ENCODE measurements around the gene C3orf38. TPM values are rescaled to one million over a fixed set of nuclear protein-coding genes. Genes with fewer than 3 reads are reported as not detected.

Gene C3orf38
- total RNA-seq, 1 experiment from 2014 or later: 21.7 TPM

DNA sequence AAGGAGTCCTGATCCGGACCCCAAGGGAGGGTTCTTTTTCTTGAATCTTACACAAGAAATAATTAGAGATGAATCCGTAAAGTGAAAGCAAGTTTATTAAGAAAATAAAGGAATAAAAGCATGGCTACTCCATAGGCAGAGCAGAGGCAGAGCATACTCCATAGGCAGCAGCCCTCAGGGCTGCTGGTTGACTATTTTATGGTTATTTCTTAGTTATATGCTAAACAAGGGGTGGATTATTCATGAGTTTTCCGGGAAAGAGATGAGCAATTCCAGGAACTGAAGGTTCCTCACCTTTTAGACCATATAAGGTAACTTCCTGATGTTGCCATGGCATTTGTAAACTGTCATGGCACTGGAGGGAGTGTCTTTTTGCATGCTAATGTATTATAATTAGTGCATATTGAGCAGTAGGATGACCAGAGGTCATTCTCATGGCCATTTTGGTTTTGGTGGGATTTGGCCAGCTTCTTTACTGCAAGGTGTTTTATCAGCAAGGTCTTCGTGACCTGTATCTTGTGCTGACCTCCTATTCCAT lies 42.2 kb downstream of the C3orf38 start:
- intact Hi-C loops (cut with micrococcal nuclease): no loop called here
- ChIA-PET CTCF (no interaction called here), POLR2A (no interaction called here)
- Mint-ChIP-seq H3K4me3 (ENCODE audit: unreplicated experiment) (no peak overlapping the region), H3K27ac (ENCODE audit: low read depth, unreplicated experiment) (no peak overlapping the region), H3K9me3 (ENCODE audit: unreplicated experiment) (no peaks in the 10 kb centered on the region), H3K4me1 (ENCODE audit: insufficient read depth, unreplicated experiment) (no peaks in the 10 kb centered on the region), H3K27me3 (ENCODE audit: insufficient read depth, unreplicated experiment) (no peaks in the 10 kb centered on the region), H3K36me3 (ENCODE audit: insufficient read depth, unreplicated experiment) (no peaks in the 10 kb centered on the region)
- no peak for TF ChIP-seq CTCF (IDR thresholded peaks at IDR 0.05; ENCODE audit: unreplicated experiment)
- DNase-seq (ENCODE audit: unreplicated experiment): no peak
- no TSS peak for BruUV-seq (replicated peaks)

GRCh38 chr3:88192631-88193030 lies 42.9 kb downstream of the C3orf38 start:
- no peaks in the 10 kb centered on the region for H3K4me1 Mint-ChIP-seq (ENCODE audit: insufficient read depth, unreplicated experiment)
- H3K9me3 Mint-ChIP-seq (ENCODE audit: unreplicated experiment): no peaks in the 10 kb centered on the region
- no peak overlapping the region for H3K4me3 Mint-ChIP-seq (ENCODE audit: unreplicated experiment)
- no peak for TF ChIP-seq CTCF (IDR thresholded peaks at IDR 0.05; ENCODE audit: unreplicated experiment)
- no peaks in the 10 kb centered on the region for H3K27me3 Mint-ChIP-seq (ENCODE audit: insufficient read depth, unreplicated experiment)
- DNase-seq (ENCODE audit: unreplicated experiment): no peak
- H3K36me3 Mint-ChIP-seq (ENCODE audit: insufficient read depth, unreplicated experiment): no peaks in the 10 kb centered on the region
- BruUV-seq (replicated peaks): no TSS peak
- H3K27ac Mint-ChIP-seq (ENCODE audit: low read depth, unreplicated experiment): no peak overlapping the region
- ChIA-PET POLR2A (no interaction called here), CTCF (no interaction called here)
- intact Hi-C loops (cut with micrococcal nuclease): no loop called here

DNA sequence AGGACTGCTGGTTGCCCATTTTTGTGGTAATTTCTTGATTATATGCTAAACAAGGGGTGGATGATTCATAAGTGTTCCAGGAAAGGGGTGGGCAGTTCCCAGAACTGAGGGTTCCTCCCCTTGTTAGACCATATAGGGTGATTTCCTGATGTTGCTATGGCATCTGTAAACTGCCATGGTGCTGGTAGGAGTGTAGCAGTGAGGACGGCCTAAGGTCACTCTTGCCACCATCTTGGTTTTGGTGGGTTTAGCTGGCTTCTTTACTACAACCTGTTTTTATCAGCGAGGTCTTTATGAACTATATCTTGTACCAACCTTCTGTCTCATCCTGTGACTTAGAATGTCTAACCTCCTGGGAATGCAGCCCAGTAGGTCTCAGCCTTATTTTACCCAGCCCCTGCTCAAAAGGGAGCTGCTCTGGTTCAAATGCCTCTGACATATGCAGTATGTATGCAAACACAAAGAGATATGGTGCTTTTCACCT lies 46.2 kb downstream of the C3orf38 start:
- ChIA-PET CTCF (interaction anchor here (1.3 to 1.6 kb wide), 2 partner anchors 28 to 1897 kb away, joined by 3 to 6 read pairs; no protein-coding TSS in a partner anchor), POLR2A (no interaction called here)
- no peak for TF ChIP-seq CTCF (IDR thresholded peaks at IDR 0.05; ENCODE audit: unreplicated experiment)
- Mint-ChIP-seq H3K9me3 (ENCODE audit: unreplicated experiment) (no peaks in the 10 kb centered on the region), H3K4me3 (ENCODE audit: unreplicated experiment) (no peak overlapping the region), H3K27me3 (ENCODE audit: insufficient read depth, unreplicated experiment) (no peaks in the 10 kb centered on the region), H3K36me3 (ENCODE audit: insufficient read depth, unreplicated experiment) (no peaks in the 10 kb centered on the region), H3K4me1 (ENCODE audit: insufficient read depth, unreplicated experiment) (no peaks in the 10 kb centered on the region), H3K27ac (ENCODE audit: low read depth, unreplicated experiment) (no peak overlapping the region)
- intact Hi-C loops (cut with micrococcal nuclease): no loop called here
- BruUV-seq (replicated peaks): no TSS peak
- no peak for DNase-seq (ENCODE audit: unreplicated experiment)

GRCh38 chr3:88198121-88198520 lies 48.4 kb downstream of the C3orf38 start:
- TF ChIP-seq CTCF (IDR thresholded peaks at IDR 0.05; ENCODE audit: unreplicated experiment): no peak
- no peak overlapping the region for H3K27ac Mint-ChIP-seq (ENCODE audit: low read depth, unreplicated experiment)
- no peaks in the 10 kb centered on the region for H3K4me1 Mint-ChIP-seq (ENCODE audit: insufficient read depth, unreplicated experiment)
- no peaks in the 10 kb centered on the region for H3K9me3 Mint-ChIP-seq (ENCODE audit: unreplicated experiment)
- H3K4me3 Mint-ChIP-seq (ENCODE audit: unreplicated experiment): no peak overlapping the region
- H3K36me3 Mint-ChIP-seq (ENCODE audit: insufficient read depth, unreplicated experiment): no peaks in the 10 kb centered on the region
- intact Hi-C loops (cut with micrococcal nuclease): no loop called here
- CTCF ChIA-PET: interaction anchor here (0.6 to 1.3 kb wide), 3 partner anchors 21 to 1946 kb away, joined by 3 to 5 read pairs (median 3); no protein-coding TSS in a partner anchor
- H3K27me3 Mint-ChIP-seq (ENCODE audit: insufficient read depth, unreplicated experiment): no peaks in the 10 kb centered on the region
- POLR2A ChIA-PET: interaction anchor here (0.6 kb wide), 1 partner anchor 859 kb away, joined by 3 read pairs; no protein-coding TSS in a partner anchor
- no TSS peak for BruUV-seq (replicated peaks)
- DNase-seq (ENCODE audit: unreplicated experiment): no peak
